Dendritic cell treated with granulocyte-macrophage colony-stimulating factor and Interleukin-4, amounts not matched to agents 40 ng/mL and 50 ng/mL, for 4 days (primary cell): Measurements from ENCODE around the gene AGO1.
"Not testable (repeated sequence)": the region's sequence is repeated elsewhere in the genome, so short reads cannot be mapped to it uniquely, and the experiment has no call there.

Source experiments
- H3K27ac Mint-ChIP-seq: one replicate; pipeline ENCODE4 v1.8.0; 2022; ENCODE audit warnings: mild to moderate bottlenecking, mixed read lengths
- H3K27me3 Mint-ChIP-seq: one replicate; pipeline ENCODE4 v1.8.0; 2022; ENCODE audit warnings: mild to moderate bottlenecking, mixed read lengths
- H3K36me3 Mint-ChIP-seq: one replicate; pipeline ENCODE4 v1.8.0; 2022; ENCODE audit warnings: low read depth, mixed read lengths
- H3K4me1 Mint-ChIP-seq: one replicate; pipeline ENCODE4 v1.8.0; 2022; ENCODE audit warnings: low read depth, mixed read lengths
- H3K4me3 Mint-ChIP-seq: one replicate; pipeline ENCODE4 v1.8.0; 2022; ENCODE audit warnings: mild to moderate bottlenecking, moderate library complexity, mixed read lengths
- H3K9me3 Mint-ChIP-seq: one replicate; pipeline ENCODE4 v1.8.0; 2022; ENCODE audit warnings: mixed read lengths
- intact Hi-C: fragments of 100-400 bp; cut with micrococcal nuclease; formaldehyde crosslinking; loops from one replicate; pipeline ENCODE4 v1.15.0; 2022

AGO1 gene

GRCh38 chr1:35935442-35936388 is 52.7 kb downstream of the AGO1 start:
- H3K4me3 Mint-ChIP-seq = no peak overlapping the region
- H3K4me1 Mint-ChIP-seq = peaks cover 22% of the 10 kb centered on the region
- peaks cover 17% of the 10 kb centered on the region for H3K36me3 Mint-ChIP-seq

GRCh38 chr1:35936838-35937237 is 53.8 kb downstream of the AGO1 start:
- H3K27ac Mint-ChIP-seq = no peak overlapping the region
- no peaks in the 10 kb centered on the region for H3K9me3 Mint-ChIP-seq
- H3K36me3 Mint-ChIP-seq = peaks cover 13% of the 10 kb centered on the region
- peaks cover 29% of the 10 kb centered on the region for H3K4me1 Mint-ChIP-seq
- intact Hi-C loops = loop anchor here (10.0 kb wide), 2 partner anchors 52 to 148 kb away; partner anchors contain the start of genes ADPRS, AGO1 and TEKT2
- H3K4me3 Mint-ChIP-seq = no peak overlapping the region
- H3K27me3 Mint-ChIP-seq = no peaks in the 10 kb centered on the region

More at GRCh38 chr1:35935442-35936388, 52.7 kb downstream of the AGO1 start:
- intact Hi-C loops = loop anchor here (10.0 kb wide), 2 partner anchors 51 to 149 kb away; partner anchors contain the start of genes ADPRS, AGO1 and TEKT2
- Mint-ChIP-seq H3K27ac (no peak overlapping the region), H3K9me3 (no peaks in the 10 kb centered on the region), H3K27me3 (no peaks in the 10 kb centered on the region)

- Mint-ChIP-seq H3K9me3 (no peaks in the 10 kb centered on the region), H3K4me3 (no peak overlapping the region), H3K4me1 (peaks cover 41% of the 10 kb centered on the region), H3K27ac (no peak overlapping the region), H3K27me3 (no peaks in the 10 kb centered on the region), H3K36me3 (peaks cover 13% of the 10 kb centered on the region)
- intact Hi-C loops = loop anchor here (10.0 kb wide), 2 partner anchors 55 to 145 kb away; partner anchors contain the start of genes ADPRS, AGO1 and TEKT2
Measured at GRCh38 chr1:35939484-35939883, 56.5 kb downstream of the AGO1 start.

- no peaks in the 10 kb centered on the region for H3K9me3 Mint-ChIP-seq
- H3K27me3 Mint-ChIP-seq = no peaks in the 10 kb centered on the region
- peaks cover 32% of the 10 kb centered on the region for H3K36me3 Mint-ChIP-seq
- peak overlapping the region; percentile 48 for H3K27ac Mint-ChIP-seq
- intact Hi-C loops = no loop called here
- peaks cover 44% of the 10 kb centered on the region for H3K4me1 Mint-ChIP-seq
- no peak overlapping the region for H3K4me3 Mint-ChIP-seq
Measured at GRCh38 chr1:35945327-35945726, 62.3 kb downstream of the AGO1 start.

- Mint-ChIP-seq H3K9me3 (no peaks in the 10 kb centered on the region), H3K27ac (no peak overlapping the region), H3K4me3 (no peak overlapping the region), H3K36me3 (peaks cover 27% of the 10 kb centered on the region), H3K4me1 (peaks cover 28% of the 10 kb centered on the region), H3K27me3 (no peaks in the 10 kb centered on the region)
- intact Hi-C loops = no loop called here
Measured at GRCh38 chr1:35947547-35947946, 64.5 kb downstream of the AGO1 start.

- peaks cover 31% of the 10 kb centered on the region for H3K36me3 Mint-ChIP-seq
- H3K9me3 Mint-ChIP-seq = no peaks in the 10 kb centered on the region
- no peak overlapping the region for H3K4me3 Mint-ChIP-seq
- H3K27me3 Mint-ChIP-seq = no peaks in the 10 kb centered on the region
- intact Hi-C loops = no loop called here
- no peak overlapping the region for H3K27ac Mint-ChIP-seq
- peaks cover 8% of the 10 kb centered on the region for H3K4me1 Mint-ChIP-seq
Measured at GRCh38 chr1:35958558-35958957, 75.5 kb downstream of the AGO1 start.

GRCh38 chr1:35959304-35959703 is 76.3 kb downstream of the AGO1 start:
- Mint-ChIP-seq H3K9me3 (no peaks in the 10 kb centered on the region), H3K4me3 (no peak overlapping the region), H3K27me3 (no peaks in the 10 kb centered on the region), H3K4me1 (peaks cover 8% of the 10 kb centered on the region), H3K27ac (no peak overlapping the region), H3K36me3 (peaks cover 31% of the 10 kb centered on the region)
- intact Hi-C loops = no loop called here

GRCh38 chr1:35962952-35963351 is 79.9 kb downstream of the AGO1 start:
- intact Hi-C loops = no loop called here
- Mint-ChIP-seq H3K4me3 (no peak overlapping the region), H3K27ac (no peak overlapping the region), H3K36me3 (peaks cover 24% of the 10 kb centered on the region), H3K4me1 (no peaks in the 10 kb centered on the region), H3K27me3 (no peaks in the 10 kb centered on the region), H3K9me3 (no peaks in the 10 kb centered on the region)

- peaks cover 37% of the 10 kb centered on the region for H3K36me3 Mint-ChIP-seq
- H3K27ac Mint-ChIP-seq = not testable (repeated sequence)
Measured at GRCh38 chr1:35964277-35964676, 81.3 kb downstream of the AGO1 start.

GRCh38 chr1:35968396-35968795 is 85.4 kb downstream of the AGO1 start:
- no peak overlapping the region for H3K27ac Mint-ChIP-seq
- H3K36me3 Mint-ChIP-seq = peaks cover 62% of the 10 kb centered on the region

More at GRCh38 chr1:35964277-35964676, 81.3 kb downstream of the AGO1 start:
- H3K4me3 Mint-ChIP-seq, H3K4me1 Mint-ChIP-seq, H3K27me3 Mint-ChIP-seq, H3K9me3 Mint-ChIP-seq, intact Hi-C loops: not testable (repeated sequence)

GRCh38 chr1:35971601-35972000 is 88.6 kb downstream of the AGO1 start:
- no peak overlapping the region for H3K4me3 Mint-ChIP-seq
- no peak overlapping the region for H3K27ac Mint-ChIP-seq
- peaks cover 85% of the 10 kb centered on the region for H3K36me3 Mint-ChIP-seq
- H3K4me1 Mint-ChIP-seq = peaks cover 15% of the 10 kb centered on the region
- H3K9me3 Mint-ChIP-seq = no peaks in the 10 kb centered on the region
- no peaks in the 10 kb centered on the region for H3K27me3 Mint-ChIP-seq
- intact Hi-C loops = no loop called here

More at GRCh38 chr1:35968396-35968795, 85.4 kb downstream of the AGO1 start:
- Mint-ChIP-seq H3K27me3 (no peaks in the 10 kb centered on the region), H3K9me3 (no peaks in the 10 kb centered on the region), H3K4me1 (no peaks in the 10 kb centered on the region), H3K4me3 (no peak overlapping the region)
- intact Hi-C loops = no loop called here

- not testable (repeated sequence) for H3K27me3 Mint-ChIP-seq, H3K27ac Mint-ChIP-seq
- peaks cover 81% of the 10 kb centered on the region for H3K36me3 Mint-ChIP-seq
Measured at GRCh38 chr1:35972631-35973030, 89.6 kb downstream of the AGO1 start.

GRCh38 chr1:35980090-35980489 is 97.1 kb downstream of the AGO1 start:
- no peak overlapping the region for H3K4me3 Mint-ChIP-seq
- no peaks in the 10 kb centered on the region for H3K9me3 Mint-ChIP-seq
- peaks cover 79% of the 10 kb centered on the region for H3K36me3 Mint-ChIP-seq
- intact Hi-C loops = no loop called here
- no peaks in the 10 kb centered on the region for H3K27me3 Mint-ChIP-seq
- no peak overlapping the region for H3K27ac Mint-ChIP-seq
- peaks cover 10% of the 10 kb centered on the region for H3K4me1 Mint-ChIP-seq

More at GRCh38 chr1:35972631-35973030, 89.6 kb downstream of the AGO1 start:
- intact Hi-C loops, H3K9me3 Mint-ChIP-seq, H3K4me3 Mint-ChIP-seq: not testable (repeated sequence)
- H3K4me1 Mint-ChIP-seq = peaks cover 15% of the 10 kb centered on the region
